ENCODE data around the gene LRRC45. TPM values are rescaled to one million over a fixed set of nuclear protein-coding genes. Genes with fewer than 3 reads are reported as not detected.
A peak's percentile ranks its signal among the peaks of the same experiment; 100 is the strongest.

LRRC45 gene
- polyA plus RNA-seq, 1 experiment: 3.4 TPM

DNA sequence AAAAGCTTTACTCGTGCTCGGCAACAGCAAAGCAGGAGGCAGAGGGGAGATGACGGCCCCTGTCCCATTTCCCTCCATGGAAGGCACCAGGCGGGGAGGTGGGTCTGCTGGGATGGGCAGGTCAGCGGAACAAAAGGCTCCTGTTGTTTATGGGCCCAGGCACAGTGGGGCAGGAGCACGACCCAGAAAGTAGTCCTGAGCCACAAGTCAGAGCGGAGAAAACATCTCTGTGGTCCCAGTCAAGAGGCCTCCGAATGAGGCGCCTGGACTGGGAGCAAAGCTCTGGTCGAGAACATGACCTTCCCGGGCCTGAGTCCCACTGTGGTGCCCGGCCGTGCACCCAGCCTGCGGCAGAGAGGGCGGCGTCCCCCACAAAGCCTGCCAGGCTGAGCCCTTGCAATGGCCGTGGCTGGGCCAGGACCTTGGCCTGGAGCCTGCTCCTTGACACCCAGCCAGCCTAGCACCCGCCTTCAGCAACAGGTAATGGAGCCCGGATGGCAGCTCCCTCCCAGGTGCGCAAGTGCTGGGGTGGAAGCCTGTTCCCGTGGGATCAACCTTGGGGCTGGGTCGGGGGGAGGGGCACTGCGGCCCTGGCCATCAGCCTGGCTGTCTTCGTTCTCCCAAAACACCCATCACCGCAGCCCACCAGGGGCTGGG lies 24.9 kb downstream of the LRRC45 start:
- ChIA-PET POLR2A (interaction anchor here (0.6 kb wide), 1 partner anchor 123 kb away, joined by 9 read pairs; no protein-coding TSS in a partner anchor), CTCF (no interaction called here)
- H3K9me3 ChIP-seq (ENCODE audit: control insufficient read depth, insufficient read depth, low read length): peaks cover 4% of the 10 kb centered on the region; the same call in 1 of the 2 replicates

DNA sequence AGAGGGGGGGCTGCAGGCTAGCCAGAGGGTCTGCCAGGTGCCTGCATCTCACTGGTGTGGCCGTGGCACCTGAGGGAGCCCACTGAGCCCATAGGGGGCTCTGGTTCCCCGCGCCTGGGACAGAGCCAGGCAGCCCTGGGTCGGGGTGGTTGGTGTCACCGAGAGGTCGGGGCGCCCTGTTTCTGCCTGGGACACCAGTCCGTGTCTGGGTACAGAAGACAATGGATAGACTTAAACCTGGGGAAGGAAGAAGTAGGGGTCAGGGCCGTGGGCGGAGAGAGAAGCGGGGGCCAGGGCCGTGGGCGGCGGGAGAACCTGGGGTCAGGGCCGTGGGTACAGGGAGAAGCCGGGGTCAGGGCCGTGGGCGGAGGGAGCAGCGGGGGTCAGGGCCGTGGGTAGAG lies 25.5 kb downstream of the LRRC45 start:
- no peaks in the 10 kb centered on the region for H3K27me3 ChIP-seq (ENCODE audit: control insufficient read depth, insufficient read depth, low read length)
- H3K27ac ChIP-seq (ENCODE audit: low read depth, low read length): no peak overlapping the region
- no peak for DNase-seq (ENCODE audit: low read depth, low spot score)
- H3K9me3 ChIP-seq (ENCODE audit: control insufficient read depth, insufficient read depth, low read length): peaks cover 4% of the 10 kb centered on the region; the same call in 1 of the 2 replicates
- ChIA-PET CTCF (no interaction called here), POLR2A (no interaction called here)
- TF ChIP-seq, protein P1, sequence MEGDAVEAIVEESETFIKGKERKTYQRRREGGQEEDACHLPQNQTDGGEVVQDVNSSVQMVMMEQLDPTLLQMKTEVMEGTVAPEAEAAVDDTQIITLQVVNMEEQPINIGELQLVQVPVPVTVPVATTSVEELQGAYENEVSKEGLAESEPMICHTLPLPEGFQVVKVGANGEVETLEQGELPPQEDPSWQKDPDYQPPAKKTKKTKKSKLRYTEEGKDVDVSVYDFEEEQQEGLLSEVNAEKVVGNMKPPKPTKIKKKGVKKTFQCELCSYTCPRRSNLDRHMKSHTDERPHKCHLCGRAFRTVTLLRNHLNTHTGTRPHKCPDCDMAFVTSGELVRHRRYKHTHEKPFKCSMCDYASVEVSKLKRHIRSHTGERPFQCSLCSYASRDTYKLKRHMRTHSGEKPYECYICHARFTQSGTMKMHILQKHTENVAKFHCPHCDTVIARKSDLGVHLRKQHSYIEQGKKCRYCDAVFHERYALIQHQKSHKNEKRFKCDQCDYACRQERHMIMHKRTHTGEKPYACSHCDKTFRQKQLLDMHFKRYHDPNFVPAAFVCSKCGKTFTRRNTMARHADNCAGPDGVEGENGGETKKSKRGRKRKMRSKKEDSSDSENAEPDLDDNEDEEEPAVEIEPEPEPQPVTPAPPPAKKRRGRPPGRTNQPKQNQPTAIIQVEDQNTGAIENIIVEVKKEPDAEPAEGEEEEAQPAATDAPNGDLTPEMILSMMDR (IDR thresholded peaks at IDR 0.05; ENCODE audit: low read depth, low read length): no peak
- H3K4me3 ChIP-seq (ENCODE audit: low read depth, low read length): no peak overlapping the region

More for the DNA sequence above, 24.9 kb downstream of the LRRC45 start:
- Histone ChIP-seq H3K27me3 (ENCODE audit: control insufficient read depth, insufficient read depth, low read length) (no peaks in the 10 kb centered on the region), H3K4me3 (ENCODE audit: low read depth, low read length) (no peak overlapping the region), H3K27ac (ENCODE audit: low read depth, low read length) (no peak overlapping the region)
- no peak for DNase-seq (ENCODE audit: low read depth, low spot score)
- TF ChIP-seq, protein P1 (IDR thresholded peaks at IDR 0.05; ENCODE audit: low read depth, low read length): no peak

DNA sequence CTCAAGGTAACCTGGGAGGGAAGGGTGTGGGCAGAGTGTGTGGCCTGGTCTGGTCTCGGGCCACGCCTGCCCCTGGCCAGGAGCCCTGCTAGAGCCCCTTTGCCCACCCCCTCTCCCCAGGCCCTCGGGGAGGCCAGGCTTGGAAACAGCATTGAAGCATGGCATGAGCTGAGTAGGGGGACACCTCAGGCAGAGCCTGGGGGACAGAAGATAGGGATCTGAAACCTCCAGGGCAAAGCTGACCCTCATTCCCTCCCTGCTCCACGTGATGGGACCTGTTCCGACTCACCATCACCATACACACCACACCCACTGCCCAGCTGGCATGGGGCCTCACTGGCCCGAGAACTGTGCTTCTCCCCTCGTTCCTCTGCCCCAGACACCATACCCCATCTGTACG lies 26.0 kb downstream of the LRRC45 start:
- Histone ChIP-seq H3K27ac (ENCODE audit: low read depth, low read length) (no peak overlapping the region), H3K9me3 (ENCODE audit: control insufficient read depth, insufficient read depth, low read length) (peaks cover 4% of the 10 kb centered on the region; the same call in 1 of the 2 replicates), H3K27me3 (ENCODE audit: control insufficient read depth, insufficient read depth, low read length) (no peaks in the 10 kb centered on the region), H3K4me3 (ENCODE audit: low read depth, low read length) (no peak overlapping the region)
- POLR2A ChIA-PET: no interaction called here
- CTCF ChIA-PET: no interaction called here
- TF ChIP-seq, protein P1 (IDR thresholded peaks at IDR 0.05; ENCODE audit: low read depth, low read length): no peak
- DNase-seq (ENCODE audit: low read depth, low spot score): no peak

DNA sequence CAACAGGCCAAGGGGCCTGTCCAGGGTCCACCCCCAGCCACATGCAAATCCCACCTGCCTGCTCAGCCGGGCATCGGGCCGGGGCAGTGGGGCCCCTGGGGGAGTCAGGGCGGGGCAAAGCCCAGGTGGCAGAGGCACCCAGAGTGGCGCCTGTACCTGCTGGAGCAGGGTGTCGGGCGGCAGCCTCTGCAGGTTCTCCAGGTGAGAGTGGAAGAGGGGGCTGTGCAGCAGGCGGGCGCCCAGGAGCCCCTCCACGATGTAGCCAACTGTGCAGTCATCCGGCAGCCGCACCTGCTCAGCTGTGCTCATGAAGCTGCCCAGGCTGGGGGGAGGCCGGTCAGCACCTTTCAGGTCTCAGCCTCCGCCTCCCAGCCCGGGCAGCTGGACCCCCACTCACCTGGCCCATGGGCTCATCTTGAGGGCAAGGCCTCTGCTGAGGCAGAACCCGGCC lies 26.4 kb downstream of the LRRC45 start:
- ChIA-PET CTCF (interaction anchor here (1.6 kb wide), 1 partner anchor 12 kb away, joined by 4 read pairs; the partner anchor contains the start of gene DCXR), POLR2A (no interaction called here)
- H3K4me3 ChIP-seq (ENCODE audit: low read depth, low read length): no peak overlapping the region
- no peak for DNase-seq (ENCODE audit: low read depth, low spot score)
- no peaks in the 10 kb centered on the region for H3K27me3 ChIP-seq (ENCODE audit: control insufficient read depth, insufficient read depth, low read length)
- peaks cover 4% of the 10 kb centered on the region; the same call in 1 of the 2 replicates for H3K9me3 ChIP-seq (ENCODE audit: control insufficient read depth, insufficient read depth, low read length)
- TF ChIP-seq, protein P1 (IDR thresholded peaks at IDR 0.05; ENCODE audit: low read depth, low read length): no peak
- H3K27ac ChIP-seq (ENCODE audit: low read depth, low read length): no peak overlapping the region

DNA sequence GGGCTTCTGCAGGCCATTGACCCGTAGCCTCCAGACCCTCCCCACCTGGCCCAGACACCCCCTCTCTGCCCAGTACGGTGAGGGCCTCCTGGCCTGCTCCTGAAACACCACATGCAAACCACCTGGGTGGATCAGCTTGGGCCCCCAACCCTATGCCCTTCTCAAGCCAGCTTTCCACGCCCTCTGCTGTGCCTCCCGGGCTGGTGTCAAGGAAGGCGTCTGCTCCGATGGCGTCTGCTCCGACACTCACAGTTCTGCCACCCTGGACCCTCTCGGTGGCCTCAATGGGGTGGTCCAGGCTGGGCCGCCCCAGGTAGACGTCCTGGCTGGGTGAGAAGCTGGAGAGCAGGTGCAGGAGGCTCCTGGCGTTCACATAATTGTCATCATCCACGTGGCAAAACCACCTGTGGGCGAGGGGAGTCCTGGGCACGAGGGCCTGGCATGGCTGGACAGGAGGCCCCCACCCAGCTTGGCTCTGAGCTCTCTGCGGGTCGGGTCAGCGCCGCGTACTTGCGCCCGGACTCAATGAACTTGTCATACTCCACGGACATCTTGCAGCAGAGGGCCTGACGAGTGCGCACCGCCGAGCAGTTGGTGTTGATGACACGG lies 27.2 kb downstream of the LRRC45 start:
- H3K27me3 ChIP-seq (ENCODE audit: control insufficient read depth, insufficient read depth, low read length): no peaks in the 10 kb centered on the region
- CTCF ChIA-PET: interaction anchor here (1.6 kb wide), 1 partner anchor 13 kb away, joined by 4 read pairs; the partner anchor contains the start of gene DCXR
- H3K27ac ChIP-seq (ENCODE audit: low read depth, low read length): no peak overlapping the region
- H3K9me3 ChIP-seq (ENCODE audit: control insufficient read depth, insufficient read depth, low read length): peaks cover 4% of the 10 kb centered on the region; the same call in 1 of the 2 replicates
- no peak for DNase-seq (ENCODE audit: low read depth, low spot score)
- POLR2A ChIA-PET: interaction anchor here (2.2 kb wide), 1 partner anchor 13 kb away, joined by 8 read pairs; the partner anchor contains the start of gene DCXR
- peak overlapping the region; percentile 85 for H3K4me3 ChIP-seq (ENCODE audit: low read depth, low read length)
- TF ChIP-seq, protein P1 (IDR thresholded peaks at IDR 0.05; ENCODE audit: low read depth, low read length): no peak

All from AG04450 (cell line).